ENCODE results near the gene CRIP1.

DNA sequence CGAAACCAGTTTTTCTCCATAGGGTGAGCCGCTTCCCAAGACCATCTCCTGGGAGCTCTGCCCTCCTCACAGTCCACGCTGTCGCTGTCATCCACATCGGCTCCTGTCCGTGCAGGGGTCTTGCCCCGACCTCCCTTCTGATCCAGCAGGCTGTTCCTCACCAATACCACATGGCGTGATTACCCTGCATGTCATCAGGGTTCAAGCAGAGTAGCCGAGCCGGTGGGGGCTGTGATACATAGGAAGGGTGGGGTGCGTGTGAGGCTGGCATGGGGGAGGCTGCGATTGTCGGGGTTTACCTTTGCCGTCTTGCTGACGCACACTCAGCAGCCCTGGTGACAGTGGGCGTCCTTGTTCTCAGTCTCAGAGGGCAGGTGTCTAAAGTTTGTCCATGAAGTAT lies 21.4 kb downstream of the CRIP1 start:
- TF ChIP-seq POLR2A (IDR thresholded peaks at IDR 0.05), result no peak
- no peak for TF ChIP-seq EP300 (IDR thresholded peaks at IDR 0.05)

Data from tibial nerve (tissue), 3 donors.